Mucosa of descending colon (tissue), 3 donors: ENCODE results near the gene MOB3B. TPM values are rescaled to one million over a fixed set of nuclear protein-coding genes. Genes with fewer than 3 reads are reported as not detected.

ENCODE experiments used
- ATAC-seq: fragments of 200-7000 bp; cut with Tn5 transposase; one replicate; pipeline ENCODE4 v1.9.1; 2020; ENCODE audit warnings: mild to moderate bottlenecking, moderate library complexity
- DNase-seq, 3 donors: peaks; one replicate each; pipeline ENCODE4 v3.0.0-alpha.2; 2020
- H3K36me3 ChIP-seq: fragments of 200-600 bp; one replicate; pipeline ENCODE4 v1.8.0; 2021; ENCODE audit warnings: low read depth, mild to moderate bottlenecking
- H3K4me1 ChIP-seq: fragments of 200-600 bp; one replicate; pipeline ENCODE4 v1.8.0; 2021; ENCODE audit warnings: low read depth, mild to moderate bottlenecking
- H3K4me3 ChIP-seq: fragments of 200-600 bp; one replicate; pipeline ENCODE4 v1.8.0; 2021; ENCODE audit warnings: mild to moderate bottlenecking
- H3K9me3 ChIP-seq: fragments of 200-600 bp; one replicate; pipeline ENCODE4 v1.8.0; 2021; ENCODE audit warnings: mild to moderate bottlenecking
- CTCF ChIP-seq: fragments of 200-600 bp; IDR thresholded peaks from one replicate; pipeline ENCODE4 v1.8.0; 2022; ENCODE audit warnings: antibody characterized with exemption, mild to moderate bottlenecking
- intact Hi-C, 2 donors: fragments of 100-400 bp; cut with DNase I in 1 of 2; cut with micrococcal nuclease in 1 of 2; formaldehyde crosslinking; loops; one replicate each; pipeline versions ENCODE4 v1.11.0 to v1.11.1; 2022; cut with DNase I, micrococcal nuclease
- total RNA-seq, 3 donors: library from RNA; stranded (reverse); fragmentation: NEBNext Ultra II Directional in 2 of 3; extraction: Animal tissue kit (Norgen Biotek cat#: 25700) in 2 of 3; gene quantifications; one replicate each; pipeline versions ENCODE4 v1.2.1 to v1.2.4, GENCODE V29; 2021 to 2023
- donor health status: DM: no; HTN: no; CAD: no; lungs with moderate emphysema.
- donor health status: DM: no; HTN: no; CAD: no.
- donor health status: DM: no; HTN: yes; CAD: no.

The MOB3B gene
- total RNA-seq, 3 donors from 2014 or later, result 34.6 to 57.5 (median 41.7) TPM

GRCh38 chr9:27563738-27564430 is 34.3 kb upstream of the MOB3B start:
- no peak for TF ChIP-seq CTCF
- ATAC-seq, result no peak
- no peaks in the 10 kb centered on the region for H3K36me3 ChIP-seq
- DNase-seq, result no peak
- intact Hi-C loops, result no loop called here
- H3K4me3 ChIP-seq, result no peak overlapping the region
- H3K9me3 ChIP-seq, result no peaks in the 10 kb centered on the region
- H3K4me1 ChIP-seq, result no peaks in the 10 kb centered on the region

GRCh38 chr9:27561685-27562084 is 32.1 kb upstream of the MOB3B start:
- Histone ChIP-seq H3K4me1 (no peaks in the 10 kb centered on the region), H3K36me3 (no peaks in the 10 kb centered on the region), H3K4me3 (no peak overlapping the region), H3K9me3 (no peaks in the 10 kb centered on the region)
- intact Hi-C loops, result no loop called here
- no peak for DNase-seq
- peak; percentile 55 for ATAC-seq
- TF ChIP-seq CTCF, result no peak

- no peak for DNase-seq
- no peaks in the 10 kb centered on the region for H3K4me1 ChIP-seq
- no peak overlapping the region for H3K4me3 ChIP-seq
- intact Hi-C loops, result no loop called here
- TF ChIP-seq CTCF, result no peak
- H3K36me3 ChIP-seq, result no peaks in the 10 kb centered on the region
- ATAC-seq, result no peak
- H3K9me3 ChIP-seq, result no peaks in the 10 kb centered on the region
Observed at GRCh38 chr9:27560457-27560856, 30.8 kb upstream of the MOB3B start.

- no peaks in the 10 kb centered on the region for H3K9me3 ChIP-seq
- H3K36me3 ChIP-seq, result no peaks in the 10 kb centered on the region
- ATAC-seq, result no peak
- no peak for DNase-seq
- H3K4me1 ChIP-seq, result no peaks in the 10 kb centered on the region
- intact Hi-C loops, result no loop called here
- no peak overlapping the region for H3K4me3 ChIP-seq
- no peak for TF ChIP-seq CTCF
Observed at GRCh38 chr9:27558307-27558706, 28.7 kb upstream of the MOB3B start.

- Histone ChIP-seq H3K9me3 (no peaks in the 10 kb centered on the region), H3K4me1 (no peaks in the 10 kb centered on the region), H3K4me3 (no peak overlapping the region), H3K36me3 (no peaks in the 10 kb centered on the region)
- ATAC-seq, result no peak
- no peak for TF ChIP-seq CTCF
- intact Hi-C loops, result no loop called here
- DNase-seq, result no peak
Observed at GRCh38 chr9:27556470-27556869, 26.9 kb upstream of the MOB3B start.

GRCh38 chr9:27554712-27555111 is 25.1 kb upstream of the MOB3B start:
- no peak for TF ChIP-seq CTCF
- intact Hi-C loops, result no loop called here
- Histone ChIP-seq H3K36me3 (no peaks in the 10 kb centered on the region), H3K4me3 (no peak overlapping the region), H3K4me1 (no peaks in the 10 kb centered on the region), H3K9me3 (no peaks in the 10 kb centered on the region)
- no peak for DNase-seq
- no peak for ATAC-seq
